ENCODE measurements around the gene TUBGCP2. TPM values are rescaled to one million over a fixed set of nuclear protein-coding genes. Genes with fewer than 3 reads are reported as not detected.
A peak's percentile ranks its signal among the peaks of the same experiment; 100 is the strongest.
"Not testable (repeated sequence)": the region's sequence is repeated elsewhere in the genome, so short reads cannot be mapped to it uniquely, and the experiment has no call there.

The TUBGCP2 gene
- total RNA-seq, 1 experiment from 2014 or later: 49.1 TPM

DNA sequence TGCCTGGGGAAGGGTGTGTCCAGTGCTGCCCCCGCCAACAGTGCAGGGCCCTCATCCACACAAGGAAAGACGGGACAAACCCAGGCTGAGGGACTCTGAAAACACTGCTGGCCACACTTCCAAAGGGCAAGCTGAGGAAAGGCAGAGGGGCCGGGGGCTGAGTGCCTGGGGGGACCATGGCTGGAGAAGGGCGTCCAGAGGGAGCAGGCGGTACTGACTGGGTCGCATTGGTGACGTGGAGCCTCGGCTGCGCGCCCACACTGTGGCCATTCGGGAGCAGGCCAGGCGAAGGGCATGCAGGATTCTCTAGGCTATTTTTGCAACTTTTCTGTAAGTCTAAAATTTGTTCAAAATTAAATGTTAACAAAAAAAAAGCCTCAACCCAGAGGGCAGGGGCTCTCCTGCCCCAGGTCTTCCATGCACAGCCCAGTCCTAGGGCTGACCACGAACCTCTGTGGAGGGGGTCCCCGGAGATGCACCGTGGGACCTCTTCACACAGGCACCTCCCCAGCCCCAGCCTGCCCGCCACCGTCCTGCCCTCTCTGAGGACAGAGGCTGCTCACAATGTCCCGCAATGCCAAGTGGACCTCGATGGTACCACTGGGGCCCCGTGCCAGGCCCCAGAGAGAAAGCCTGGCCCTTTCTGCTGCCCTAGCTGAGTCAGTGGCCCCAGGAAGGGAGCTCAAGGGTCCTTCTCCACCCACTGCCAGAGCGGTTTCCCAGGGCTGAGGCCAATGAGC lies 42.4 kb downstream of the TUBGCP2 start:
- DNase-seq (ENCODE audit: low spot score): no peak

DNA sequence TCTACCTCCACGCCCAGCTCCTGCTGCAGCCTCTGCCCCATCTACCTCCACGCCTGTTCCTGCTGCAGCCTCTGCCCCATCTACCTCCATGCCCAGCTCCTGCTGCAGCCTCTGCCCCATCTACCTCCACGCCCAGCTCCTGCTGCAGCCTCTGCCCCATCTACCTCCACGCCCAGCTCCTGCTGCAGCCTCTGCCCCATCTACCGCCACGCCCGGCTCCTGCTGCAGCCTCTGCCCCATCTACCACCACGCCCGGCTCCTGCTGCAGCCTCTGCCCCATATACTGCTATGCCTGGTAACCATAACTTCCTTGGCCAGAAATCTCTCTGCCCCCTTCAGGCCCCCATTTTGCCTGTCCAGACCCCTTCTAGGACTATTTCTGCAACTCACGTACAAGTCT lies 43.6 kb downstream of the TUBGCP2 start:
- not testable (repeated sequence) for DNase-seq (ENCODE audit: low spot score)

DNA sequence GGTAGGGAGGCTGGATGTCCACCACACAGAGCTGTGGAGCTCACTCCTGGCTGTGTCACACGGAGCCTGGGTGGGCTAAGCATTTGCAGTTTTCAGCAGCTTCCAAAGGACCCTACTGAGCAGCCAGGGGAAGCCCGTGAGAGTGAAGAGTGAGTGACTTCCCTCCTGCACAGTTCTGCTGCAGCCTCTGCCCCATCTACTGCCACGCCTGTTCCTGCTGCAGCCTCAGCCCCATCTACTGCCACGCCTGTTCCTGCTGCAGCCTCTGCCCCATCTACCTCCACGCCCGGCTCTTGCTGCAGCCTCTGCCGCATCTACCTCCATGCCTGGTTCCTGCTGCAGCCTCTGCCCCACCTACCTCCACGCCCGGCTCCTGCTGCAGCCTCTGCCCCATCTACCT lies 44.2 kb downstream of the TUBGCP2 start:
- DNase-seq (ENCODE audit: low spot score): no peak

DNA sequence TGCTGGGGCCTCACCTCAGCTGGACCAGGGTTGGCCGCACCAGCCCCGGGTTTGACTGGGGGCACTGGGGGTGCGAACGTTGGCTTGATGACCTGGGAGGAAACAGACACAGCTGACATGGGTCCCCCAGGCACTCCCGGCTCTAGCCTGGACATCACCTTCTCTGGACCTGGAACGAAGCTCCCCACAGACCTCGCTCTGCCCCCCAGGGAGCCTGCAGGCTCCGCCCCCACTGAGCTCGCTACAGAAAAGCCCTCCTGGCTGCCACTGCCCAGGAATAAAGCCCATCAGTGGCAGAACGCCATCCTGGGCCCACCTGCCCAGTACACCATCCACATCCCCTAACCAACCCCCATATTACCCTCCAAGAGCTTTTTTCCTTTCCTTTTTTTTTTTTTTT lies 45.0 kb downstream of the TUBGCP2 start:
- DNase-seq (ENCODE audit: low spot score): no peak

DNA sequence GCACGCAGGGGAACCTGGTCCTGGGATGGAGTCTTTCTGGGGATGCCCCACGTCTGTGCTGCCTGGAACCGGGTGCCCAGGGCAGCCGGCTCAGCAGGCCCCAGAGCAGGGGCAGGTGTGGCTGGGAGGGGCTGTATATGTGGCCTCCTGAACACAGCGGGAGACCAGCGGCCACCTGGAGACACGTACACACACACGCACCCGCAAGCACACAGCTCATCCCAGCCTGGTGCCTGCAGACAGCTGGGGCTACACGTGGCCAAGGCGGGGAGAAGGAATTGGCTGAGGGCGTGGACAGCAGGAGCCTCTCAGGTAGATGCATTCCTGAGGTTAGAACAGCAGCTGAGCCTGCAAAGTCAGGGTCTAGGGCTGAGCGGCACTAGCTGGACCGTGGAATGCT lies 46.0 kb downstream of the TUBGCP2 start:
- no peak for DNase-seq (ENCODE audit: low spot score)

DNA sequence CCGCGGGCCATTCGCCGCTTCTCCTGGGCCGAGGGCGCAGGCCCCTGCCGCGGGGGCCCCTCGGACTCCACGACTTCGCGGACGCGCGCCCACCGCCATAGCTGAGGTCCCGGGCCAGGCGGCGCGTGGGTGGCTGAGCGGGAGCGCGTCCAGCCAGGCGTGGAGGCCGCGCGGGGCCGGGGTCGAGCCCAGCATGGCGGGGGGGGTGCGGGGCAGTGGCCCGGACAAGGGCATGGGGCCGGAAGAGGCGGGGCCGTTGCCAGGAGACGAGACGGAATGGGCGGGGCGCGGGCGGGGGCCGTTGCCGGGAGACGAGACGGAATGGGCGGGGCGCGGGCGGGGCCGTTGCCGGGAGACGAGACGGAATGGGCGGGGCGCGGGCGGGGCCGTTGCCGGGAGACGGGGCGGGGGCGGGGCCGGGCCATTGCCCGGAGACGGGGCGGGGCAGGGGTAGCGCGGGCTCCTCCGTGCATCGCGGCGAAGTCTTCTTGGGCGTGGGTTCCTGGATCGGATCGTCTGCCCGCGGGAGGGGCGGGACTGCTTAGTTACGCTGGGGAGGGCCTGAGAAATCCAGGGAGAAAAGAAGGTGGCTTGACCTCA lies 46.8 kb downstream of the TUBGCP2 start:
- peak; percentile 40 for DNase-seq (ENCODE audit: low spot score)

DNA sequence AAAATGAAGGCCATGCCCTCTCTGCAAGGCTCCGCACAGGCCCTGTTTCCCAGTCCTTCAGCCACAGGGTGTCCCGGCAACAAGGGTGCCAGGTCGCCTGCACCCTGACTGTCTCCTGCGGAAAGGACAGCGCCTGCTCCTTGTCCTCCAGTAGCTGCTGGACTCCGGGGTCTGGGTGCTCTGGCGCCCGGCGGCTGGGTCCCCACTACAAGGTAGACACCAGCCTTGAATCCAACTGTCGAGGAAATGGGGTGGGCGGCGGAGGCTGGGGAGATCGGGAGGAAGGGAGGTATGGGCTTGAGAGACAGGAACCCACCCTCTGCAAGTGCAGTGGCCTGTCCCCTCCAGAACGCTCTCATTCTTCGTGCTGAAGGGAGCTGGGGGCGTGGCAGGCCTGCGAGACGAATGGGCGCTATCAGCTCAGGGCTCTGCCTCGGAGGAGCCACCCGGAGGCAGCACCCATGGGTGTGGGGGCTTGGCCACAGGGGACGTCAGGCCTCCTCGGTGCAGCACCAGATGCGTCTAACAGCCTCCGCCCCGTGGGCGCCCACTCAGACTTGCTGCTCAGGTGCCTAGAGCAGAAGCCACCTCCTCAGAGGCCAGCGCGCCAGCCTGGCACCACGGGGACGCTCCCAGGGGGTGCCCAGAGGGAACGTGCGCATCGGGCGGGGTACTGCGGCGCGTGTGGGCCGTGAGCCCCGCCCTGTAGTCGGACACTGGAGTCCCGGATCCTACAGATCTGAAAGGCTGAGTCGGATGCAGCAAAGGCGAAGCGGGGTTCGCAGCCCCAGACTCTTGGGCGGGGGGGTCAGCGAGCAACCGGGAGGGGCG lies 47.6 kb downstream of the TUBGCP2 start:
- peak; percentile 20 for DNase-seq (ENCODE audit: low spot score)

DNA sequence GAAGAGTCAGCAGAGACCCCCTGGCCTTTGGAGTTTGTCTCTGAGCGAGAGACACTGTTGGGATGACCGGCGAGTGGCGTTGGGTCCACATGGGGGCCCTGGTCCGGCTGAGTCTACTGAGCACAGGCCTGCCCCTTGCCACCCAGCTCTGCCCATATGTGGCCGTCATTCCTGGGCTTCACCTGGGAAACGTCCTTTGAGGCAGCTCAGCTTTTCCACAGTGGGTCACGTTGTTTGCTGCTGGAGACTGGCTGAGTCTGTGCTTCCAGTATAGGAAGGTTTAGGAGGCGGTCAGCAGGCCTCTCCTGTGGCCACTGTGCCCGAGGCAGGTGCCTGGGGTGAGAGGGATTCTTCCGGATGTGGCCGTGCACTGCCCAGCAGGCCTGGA lies 49.1 kb downstream of the TUBGCP2 start:
- DNase-seq (ENCODE audit: low spot score): no peak

DNA sequence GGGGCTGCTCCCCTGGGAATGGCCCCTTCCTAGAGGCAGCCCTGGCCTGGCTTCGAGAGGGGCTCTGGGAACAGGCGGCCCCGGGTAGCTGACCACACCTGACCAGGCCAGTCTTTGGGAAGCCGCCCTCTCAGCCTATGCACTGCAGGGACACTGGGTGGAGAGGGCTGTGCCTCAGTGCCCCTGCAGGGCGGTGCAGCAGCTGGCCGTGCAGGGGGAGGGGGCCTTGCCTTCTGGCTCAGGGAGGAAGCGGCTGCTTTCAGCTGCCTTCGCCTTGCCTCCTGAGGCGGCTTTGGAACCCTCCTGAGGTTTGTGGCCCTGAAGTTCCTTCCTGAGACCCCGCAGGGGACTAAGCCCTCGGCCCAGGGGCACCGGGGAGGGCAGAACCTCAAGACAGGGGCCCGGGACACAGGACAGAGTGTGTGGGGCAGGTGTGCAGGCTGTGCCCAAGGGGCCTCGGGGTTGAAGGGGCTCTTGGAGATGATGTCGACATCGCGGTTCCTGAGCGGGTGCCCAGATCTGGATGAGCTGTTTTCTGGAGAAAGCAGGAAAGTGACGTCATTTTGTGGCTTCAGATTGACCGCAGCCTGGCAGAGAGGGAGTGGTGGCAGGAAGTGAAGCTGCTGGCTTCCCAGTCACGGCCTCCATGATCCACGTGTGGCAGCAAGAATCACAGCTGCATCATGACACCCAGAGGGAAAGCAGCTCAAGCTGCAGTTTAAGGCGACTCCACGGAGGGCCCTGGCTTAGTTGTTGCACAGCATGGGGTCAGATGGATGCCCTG lies 49.7 kb downstream of the TUBGCP2 start:
- peak; percentile 100 for DNase-seq (ENCODE audit: low spot score)

DNA sequence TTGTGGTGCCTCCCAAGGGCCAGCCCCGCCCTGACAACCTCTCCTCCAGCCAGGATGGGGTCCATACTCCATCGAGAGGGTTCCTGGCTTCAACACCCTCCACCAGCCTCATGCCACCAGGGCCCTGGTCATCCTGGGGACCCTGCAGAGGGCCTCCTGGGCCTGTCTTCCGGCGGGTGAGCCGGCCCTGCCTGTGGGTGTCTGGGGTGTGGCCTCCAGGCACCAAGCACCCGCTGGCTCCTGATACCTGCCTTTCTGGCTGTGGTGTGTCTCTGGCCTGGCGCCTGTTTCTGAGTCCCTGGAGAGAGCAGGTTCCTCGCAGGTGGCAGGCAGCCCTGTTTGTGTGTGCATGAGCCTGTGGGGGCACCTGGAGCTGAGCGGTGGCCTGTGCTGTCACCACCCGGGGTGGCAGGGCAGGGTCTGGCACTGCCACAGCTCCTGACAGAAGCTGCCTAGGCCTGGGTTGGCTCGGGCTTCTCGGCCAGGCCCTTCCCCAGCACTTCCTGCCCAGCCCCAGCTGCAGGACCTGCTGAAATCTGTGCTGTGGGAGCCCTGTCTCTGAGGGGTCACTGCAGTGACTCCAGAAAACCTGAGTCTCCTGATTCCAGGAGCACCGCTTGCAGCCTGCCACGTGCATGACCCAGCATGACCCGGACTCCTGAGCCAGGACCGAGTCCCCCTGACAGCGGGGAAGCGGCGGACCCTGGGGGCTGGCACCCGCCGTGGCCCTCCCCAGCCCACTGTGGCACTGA lies 50.4 kb downstream of the TUBGCP2 start:
- no peak for DNase-seq (ENCODE audit: low spot score)

DNA sequence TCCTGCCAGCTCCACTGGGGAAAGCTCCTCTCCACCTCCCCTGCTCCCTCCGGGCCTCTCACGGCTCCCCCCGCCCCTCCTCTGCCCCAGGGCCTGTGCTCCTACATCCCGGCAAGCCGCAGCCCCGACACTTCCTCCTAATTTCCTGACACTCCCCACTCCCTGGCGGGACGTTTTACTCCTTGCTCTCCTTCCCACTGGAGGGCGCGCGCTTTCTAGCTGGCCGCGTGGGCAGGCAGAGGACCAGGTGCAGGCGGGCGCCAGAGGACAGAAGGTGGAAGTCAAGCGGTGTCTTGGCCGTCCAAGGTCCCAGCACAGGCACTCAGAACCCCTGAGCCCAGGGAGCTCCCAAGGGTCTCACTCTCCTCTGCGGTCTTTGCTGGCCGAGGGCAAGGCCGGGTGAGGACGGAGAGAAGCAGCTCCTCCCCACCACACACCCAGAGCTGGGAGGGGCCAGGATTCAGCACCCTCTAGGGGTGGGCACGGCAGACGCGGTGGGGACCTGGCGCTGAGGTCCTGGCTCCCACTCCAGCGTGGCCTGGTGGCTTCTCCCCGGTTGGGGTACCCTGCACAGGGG lies 51.1 kb downstream of the TUBGCP2 start:
- no peak for DNase-seq (ENCODE audit: low spot score)

DNA sequence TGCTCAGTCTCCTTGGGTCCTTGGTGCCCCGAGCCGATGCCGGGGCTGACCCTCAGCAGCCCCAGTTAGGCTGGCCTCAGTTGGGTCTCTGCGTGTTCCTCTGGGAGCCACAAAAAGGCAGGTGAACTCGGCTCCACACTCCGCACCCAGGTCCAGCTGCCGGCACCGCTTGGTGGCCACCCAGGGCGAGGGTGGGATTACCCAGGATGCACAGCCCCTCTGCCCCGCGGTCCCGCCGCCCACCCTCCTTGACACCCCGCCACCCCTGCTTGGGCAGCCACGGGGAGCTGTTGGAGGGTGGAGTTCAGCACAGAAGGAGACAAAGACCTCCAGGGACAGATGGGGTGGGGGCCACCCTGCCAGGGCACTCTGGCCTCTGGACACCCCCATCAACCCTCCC lies 53.3 kb downstream of the TUBGCP2 start:
- no peak for DNase-seq (ENCODE audit: low spot score)

DNA sequence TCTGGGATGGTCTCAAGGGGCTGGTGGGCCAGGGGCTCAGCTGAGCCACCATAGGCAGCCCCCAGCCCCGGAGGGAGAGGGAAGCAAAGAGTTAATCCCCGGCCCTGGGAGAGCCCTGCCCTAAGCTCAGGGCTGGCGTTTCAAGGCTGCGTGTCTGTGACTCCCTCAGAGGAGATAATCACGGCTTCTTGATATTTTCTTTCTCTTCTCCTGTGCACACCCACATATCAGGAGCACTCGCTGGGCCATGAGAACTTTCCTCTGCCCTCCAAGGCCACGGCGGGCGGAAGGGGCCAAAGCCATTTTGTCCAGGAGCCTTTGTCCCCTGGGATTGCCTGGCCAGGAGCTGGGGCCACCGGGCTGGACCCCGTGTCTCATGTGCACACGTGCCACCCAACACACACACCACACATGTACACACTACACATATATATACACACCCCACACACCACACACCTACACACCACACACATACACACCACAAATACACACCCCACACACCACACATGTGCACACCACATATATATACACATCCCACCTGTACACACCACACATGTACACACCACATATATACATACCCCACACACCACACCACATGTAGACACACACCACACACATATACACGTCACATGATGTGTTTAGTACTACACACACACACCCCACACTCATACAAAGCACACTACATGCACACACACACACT lies 54.1 kb downstream of the TUBGCP2 start:
- no peak for DNase-seq (ENCODE audit: low spot score)

DNA sequence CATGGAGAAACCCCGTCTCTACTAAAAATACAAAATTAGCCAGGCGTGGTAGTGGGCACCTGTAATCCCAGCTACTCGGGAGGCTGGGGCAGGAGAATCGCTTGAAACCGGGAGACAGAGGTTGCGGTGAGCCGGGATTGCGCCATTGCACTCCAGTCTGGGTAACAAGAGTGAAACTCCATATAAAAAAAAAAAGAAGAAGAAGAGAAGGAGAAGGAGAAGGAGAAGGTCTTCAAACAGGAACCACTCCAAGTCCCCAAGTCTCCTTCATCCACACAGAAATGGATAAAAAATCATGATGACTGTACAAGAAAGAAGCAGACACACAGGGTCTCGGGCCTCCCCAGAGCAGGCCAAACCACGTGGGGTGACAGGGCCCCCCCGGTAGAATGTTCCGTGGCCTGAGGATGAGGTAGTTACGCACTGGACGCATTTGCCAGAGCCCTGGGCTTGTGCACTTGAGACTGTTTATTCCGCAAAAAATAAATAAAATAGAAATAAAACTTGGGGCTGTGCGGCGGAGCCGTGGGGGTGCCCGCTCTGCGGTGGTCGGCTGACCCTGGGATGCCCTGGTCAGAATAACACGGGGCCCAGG lies 55.2 kb downstream of the TUBGCP2 start:
- DNase-seq (ENCODE audit: low spot score): no peak

DNA sequence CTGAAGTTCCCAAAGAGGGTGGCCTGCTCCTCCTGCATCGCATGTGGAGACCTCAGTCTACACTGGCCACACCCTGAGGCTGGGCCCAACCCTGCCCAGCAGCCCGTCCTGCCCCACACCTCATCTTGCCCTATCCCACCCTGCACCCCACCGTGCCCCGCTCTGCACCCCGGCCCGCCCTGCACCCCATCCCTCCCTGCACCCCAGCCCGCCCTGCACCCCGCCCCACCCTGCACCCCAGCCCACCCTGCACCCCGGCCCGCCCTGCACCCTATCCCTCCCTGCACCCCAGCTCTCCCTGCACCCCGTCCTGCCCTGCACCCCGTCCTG lies 56.5 kb downstream of the TUBGCP2 start:
- no peak for DNase-seq (ENCODE audit: low spot score)

DNA sequence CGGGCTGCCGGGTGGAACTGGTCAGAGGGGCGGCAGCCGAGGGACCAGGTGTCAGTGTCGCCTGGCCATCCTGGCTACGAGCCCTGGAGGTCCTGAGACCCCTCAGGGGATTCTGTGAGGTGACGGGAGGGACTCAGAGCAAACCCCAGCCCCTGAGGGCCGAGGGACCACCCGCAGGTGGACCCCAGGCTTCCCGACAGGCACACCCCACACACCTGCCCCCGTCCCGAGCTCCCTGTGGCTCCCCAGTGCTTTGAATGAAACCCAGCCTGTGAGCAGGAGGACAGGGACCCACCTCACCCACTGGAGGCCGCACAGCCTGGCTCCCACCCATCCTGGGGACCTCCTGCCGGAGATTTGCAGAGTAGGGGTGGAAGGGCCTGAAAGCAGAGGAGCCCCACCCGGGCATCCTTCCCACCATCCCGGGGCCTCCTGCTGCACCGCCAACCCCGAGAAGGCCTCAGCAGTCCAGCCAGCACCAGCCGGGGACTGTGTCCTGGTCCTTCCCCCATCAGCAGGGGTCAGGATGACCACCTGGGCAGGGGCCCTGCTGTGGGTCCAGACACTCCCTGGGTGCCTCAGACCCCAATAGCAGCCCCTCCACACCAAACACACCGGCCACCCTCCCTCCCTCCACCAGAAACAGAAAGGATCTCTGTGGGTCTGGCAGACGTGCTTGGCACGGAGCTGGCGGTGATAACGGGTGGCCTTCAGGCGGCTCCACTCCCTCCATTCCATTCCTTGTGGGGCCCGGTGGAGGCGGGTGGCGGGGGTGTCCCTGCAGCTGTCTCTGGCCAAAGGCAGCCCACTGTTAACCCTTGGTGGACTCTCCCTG lies 57.1 kb downstream of the TUBGCP2 start:
- DNase-seq (ENCODE audit: low spot score): no peak

DNA sequence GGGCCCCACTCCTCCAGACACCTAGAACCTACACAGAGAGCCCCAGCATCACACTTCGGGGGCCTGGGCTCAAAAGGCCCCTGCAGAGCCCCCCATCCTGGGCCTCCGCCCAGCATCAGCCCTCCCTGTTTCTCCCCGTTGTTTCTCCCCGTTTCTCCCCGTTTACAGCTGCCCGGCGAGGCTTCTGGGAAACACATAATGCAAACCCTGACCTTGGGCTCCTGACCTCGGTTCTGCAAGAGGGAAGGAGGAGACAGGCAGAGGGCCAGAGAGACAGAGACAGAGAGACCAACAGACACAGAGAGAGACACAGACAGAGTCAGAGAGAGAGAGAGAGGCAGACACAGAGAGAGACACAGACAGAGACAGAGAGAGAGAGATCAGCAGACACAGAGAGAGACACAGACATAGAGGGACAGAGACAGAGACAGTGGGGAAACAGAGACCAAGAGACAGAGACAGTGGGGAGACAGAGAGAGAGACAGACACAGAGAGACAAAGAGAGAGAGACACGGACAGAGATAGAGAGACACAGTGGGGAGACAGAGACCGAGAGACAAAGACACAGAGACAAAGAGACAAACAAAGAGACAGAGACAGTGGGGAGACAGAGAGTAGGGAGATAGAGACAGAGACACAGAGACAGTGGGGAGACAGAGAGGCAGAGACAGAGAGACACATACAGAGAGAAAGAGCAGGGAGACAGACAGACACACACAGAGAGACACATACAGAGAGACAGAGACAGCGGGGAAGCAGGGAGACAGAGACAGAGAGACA lies 58.5 kb downstream of the TUBGCP2 start:
- no peak for DNase-seq (ENCODE audit: low spot score)

DNA sequence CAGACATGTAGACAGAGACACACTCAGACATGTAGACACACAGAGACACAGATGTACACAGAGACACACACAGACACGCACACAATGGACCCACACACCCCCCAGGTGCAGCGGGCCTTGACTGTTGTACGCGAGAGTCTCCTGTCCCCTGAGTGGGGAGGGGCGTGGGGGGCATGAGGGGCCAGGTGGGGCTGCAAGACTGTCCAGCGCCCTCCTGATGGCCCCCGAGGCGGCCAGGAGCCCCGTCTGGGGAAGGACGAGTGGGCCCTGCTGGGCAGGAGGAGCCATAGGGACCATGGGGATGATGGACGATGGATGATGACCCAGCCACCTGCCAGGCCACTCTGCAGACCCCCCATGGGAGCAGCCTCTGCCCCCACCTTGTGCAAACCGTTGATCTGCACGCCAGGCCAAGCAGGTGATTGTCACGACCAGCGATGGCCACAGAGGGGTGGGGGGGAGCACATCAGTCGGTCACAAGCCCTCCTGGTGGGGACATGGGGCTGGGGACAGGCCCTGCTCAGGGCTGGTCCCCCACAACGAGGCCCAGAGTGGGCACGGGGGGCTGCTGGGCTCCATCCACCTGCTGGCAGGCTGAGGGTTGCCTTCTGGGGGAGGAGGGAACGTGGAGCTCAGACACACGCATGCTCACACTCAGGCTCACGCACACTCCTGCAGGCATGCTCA lies 59.4 kb downstream of the TUBGCP2 start:
- no peak for DNase-seq (ENCODE audit: low spot score)
